Prostate gland (tissue), 2 donors: ENCODE results near the gene RALGPS2.

Source experiments
- CTCF ChIP-seq, 4 experiments: fragments of 200-600 bp in 2 of 4; fragments of 450-650 bp in 2 of 4; sonication (generic) in 2 of 4; IDR thresholded peaks; 1 replicate in 3 of 4; 2 replicates in 1 of 4; pipeline ENCODE4 v1.5.1; 2016 to 2019; ENCODE audit warnings: antibody characterized with exemption in 4 of 4, mild to moderate bottlenecking in 2 of 4, moderate library complexity in 2 of 4
- POLR2AphosphoS5 ChIP-seq: sonication (generic); formaldehyde crosslinking; IDR thresholded peaks from one replicate; pipeline ENCODE4 v1.6.1; 2017; ENCODE audit warnings: antibody characterized with exemption

- TF ChIP-seq POLR2AphosphoS5: no peak
- TF ChIP-seq CTCF (IDR thresholded peaks at IDR 0.05): no peak
Measured at GRCh38 chr1:178934546-178934945, 209.5 kb downstream of the RALGPS2 start.
